D341Med (cell line): ENCODE data around the gene KLHL26.
A peak's percentile ranks its signal among the peaks of the same experiment; 100 is the strongest.

ENCODE experiments used
- DNase-seq: peaks from one replicate; pipeline ENCODE4 v3.0.0; 2012; ENCODE audit warnings: low spot score

KLHL26 gene

GRCh38 chr19:18683958-18684641, 47.3 kb downstream of the KLHL26 start:
- no peak for DNase-seq

GRCh38 chr19:18684642-18684993, 47.8 kb downstream of the KLHL26 start:
- no peak for DNase-seq

GRCh38 chr19:18685597-18686190, 48.9 kb downstream of the KLHL26 start:
- no peak for DNase-seq

GRCh38 chr19:18687740-18688465, 51.1 kb downstream of the KLHL26 start:
- no peak for DNase-seq

- DNase-seq = no peak
Observed at GRCh38 chr19:18696023-18696422, 59.2 kb downstream of the KLHL26 start.

- DNase-seq = no peak
Observed at GRCh38 chr19:18697680-18698079, 60.9 kb downstream of the KLHL26 start.

GRCh38 chr19:18698321-18699167, 61.7 kb downstream of the KLHL26 start:
- DNase-seq = no peak

GRCh38 chr19:18699403-18700054, 62.7 kb downstream of the KLHL26 start:
- DNase-seq = peak; percentile 65

- DNase-seq = peak; percentile 96
Observed at GRCh38 chr19:18700501-18701249, 63.8 kb downstream of the KLHL26 start.

GRCh38 chr19:18701250-18701608, 64.4 kb downstream of the KLHL26 start:
- DNase-seq = no peak

- DNase-seq = no peak
Observed at GRCh38 chr19:18704054-18704453, 67.2 kb downstream of the KLHL26 start.

GRCh38 chr19:18704971-18705370, 68.1 kb downstream of the KLHL26 start:
- DNase-seq = no peak

GRCh38 chr19:18708452-18709231, 71.8 kb downstream of the KLHL26 start:
- no peak for DNase-seq

GRCh38 chr19:18709546-18709945, 72.7 kb downstream of the KLHL26 start:
- DNase-seq = no peak

GRCh38 chr19:18710186-18710585, 73.4 kb downstream of the KLHL26 start:
- no peak for DNase-seq

GRCh38 chr19:18710996-18711751, 74.3 kb downstream of the KLHL26 start:
- no peak for DNase-seq

GRCh38 chr19:18711893-18712292, 75.1 kb downstream of the KLHL26 start:
- DNase-seq = no peak

- DNase-seq = no peak
Observed at GRCh38 chr19:18712981-18713380, 76.2 kb downstream of the KLHL26 start.

GRCh38 chr19:18713550-18714117, 76.8 kb downstream of the KLHL26 start:
- DNase-seq = no peak
